Measurements from ENCODE around the gene POLR2J.
"Not testable (repeated sequence)": the region's sequence is repeated elsewhere in the genome, so short reads cannot be mapped to it uniquely, and the experiment has no call there.

GRCh38 chr7:102494473-102495149 lies 15.9 kb upstream of the POLR2J start:
- TF ChIP-seq FOXM1 (IDR thresholded peaks at IDR 0.05; ENCODE audit: borderline replicate concordance); ZNF384 (IDR thresholded peaks at IDR 0.05); SP1 (IDR thresholded peaks at IDR 0.05); SUZ12 (IDR thresholded peaks at IDR 0.05): not testable (repeated sequence)
